Stimulated activated CD4-positive, alpha-beta T cell treated with anti-CD3 and anti-CD28 coated beads, TNF-alpha, amount 100 ng/mL, for 1 hour (primary cell): ENCODE measurements around the gene KMT2D.

ENCODE experiments used
- DNase-seq, 3 donors: peaks; one replicate each; pipeline ENCODE4 v3.0.0-alpha.2; 2020; ENCODE audit warnings: low read depth in 3 of 3, low spot score in 1 of 3

The KMT2D gene

GRCh38 chr12:49054524-49054923, 6.1 kb downstream of the KMT2D start:
- DNase-seq: no peak

GRCh38 chr12:49054096-49054495, 6.5 kb downstream of the KMT2D start:
- DNase-seq: no peak

GRCh38 chr12:49052451-49053208, 8.0 kb downstream of the KMT2D start:
- no peak for DNase-seq

GRCh38 chr12:49051777-49052438, 8.7 kb downstream of the KMT2D start:
- no peak for DNase-seq

- DNase-seq: no peak
Measured at GRCh38 chr12:49051373-49051764, 9.2 kb downstream of the KMT2D start.

GRCh38 chr12:49050507-49051372, 9.9 kb downstream of the KMT2D start:
- DNase-seq: no peak

- no peak for DNase-seq
Measured at GRCh38 chr12:49049566-49050224, 10.9 kb downstream of the KMT2D start.

GRCh38 chr12:49048953-49049352, 11.6 kb downstream of the KMT2D start:
- no peak for DNase-seq

- DNase-seq: no peak
Measured at GRCh38 chr12:49046129-49046895, 14.3 kb downstream of the KMT2D start.

GRCh38 chr12:49044660-49045059, 15.9 kb downstream of the KMT2D start:
- no peak for DNase-seq

- DNase-seq: peak; percentile 45 to 71 (median 53)
Measured at GRCh38 chr12:49043856-49044258, 16.7 kb downstream of the KMT2D start.

GRCh38 chr12:49043241-49043640, 17.4 kb downstream of the KMT2D start:
- no peak for DNase-seq

- no peak for DNase-seq
Measured at GRCh38 chr12:49041881-49042484, 18.6 kb downstream of the KMT2D start.

- no peak for DNase-seq
Measured at GRCh38 chr12:49041036-49041880, 19.3 kb downstream of the KMT2D start.

- no peak for DNase-seq
Measured at GRCh38 chr12:49040364-49040855, 20.2 kb downstream of the KMT2D start.

- no peak for DNase-seq
Measured at GRCh38 chr12:49039421-49040363, 20.9 kb downstream of the KMT2D start.

- DNase-seq: no peak
Measured at GRCh38 chr12:49038291-49038955, 22.2 kb downstream of the KMT2D start.

- DNase-seq: no peak
Measured at GRCh38 chr12:49037947-49038237, 22.7 kb downstream of the KMT2D start.
